HG02981 (cell line): Measurements from ENCODE around the gene TEC.
"Not testable (repeated sequence)": the region's sequence is repeated elsewhere in the genome, so short reads cannot be mapped to it uniquely, and the experiment has no call there.

Experiments
- ATAC-seq: cut with Tn5 transposase; IDR thresholded peaks from one replicate; pipeline ENCODE4 v1.9.1; 2021; ENCODE audit warnings: mild to moderate bottlenecking, moderate library complexity; ENCODE audit not compliant: unreplicated experiment

The TEC gene

GRCh38 chr4:48268956-48269860 is at the start of gene TEC:
Gene TEC (minus strand): TSS chr4:48269838. CDS start chr4:48228614, 41,224 bp downstream.
- peak; percentile 17 for ATAC-seq

- ATAC-seq: peak; percentile 87
Observed at GRCh38 chr4:48315728-48316630, 46.3 kb upstream of the TEC start.

GRCh38 chr4:48314746-48315145 is 45.1 kb upstream of the TEC start:
- not testable (repeated sequence) for ATAC-seq

GRCh38 chr4:48311896-48312295 is 42.3 kb upstream of the TEC start:
- no peak for ATAC-seq

GRCh38 chr4:48308901-48309300 is 39.3 kb upstream of the TEC start:
- ATAC-seq: no peak

GRCh38 chr4:48307528-48307927 is 37.9 kb upstream of the TEC start:
- ATAC-seq: peak; percentile 75

- ATAC-seq: no peak
Observed at GRCh38 chr4:48305508-48305907, 35.9 kb upstream of the TEC start.

- ATAC-seq: no peak
Observed at GRCh38 chr4:48300004-48300403, 30.4 kb upstream of the TEC start.

GRCh38 chr4:48299560-48299959 is 29.9 kb upstream of the TEC start:
- ATAC-seq: no peak

- ATAC-seq: no peak
Observed at GRCh38 chr4:48297256-48297846, 27.7 kb upstream of the TEC start.

GRCh38 chr4:48296365-48296764 is 26.7 kb upstream of the TEC start:
- peak; percentile 69 for ATAC-seq

- ATAC-seq: no peak
Observed at GRCh38 chr4:48295116-48295515, 25.5 kb upstream of the TEC start.

GRCh38 chr4:48292218-48292790 is 22.7 kb upstream of the TEC start:
- ATAC-seq: not testable (repeated sequence)

GRCh38 chr4:48290146-48290772 is 20.6 kb upstream of the TEC start:
- ATAC-seq: no peak

GRCh38 chr4:48286060-48286459 is 16.4 kb upstream of the TEC start:
- ATAC-seq: not testable (repeated sequence)

- not testable (repeated sequence) for ATAC-seq
Observed at GRCh38 chr4:48285640-48286039, 16.0 kb upstream of the TEC start.

- ATAC-seq: no peak
Observed at GRCh38 chr4:48275686-48276085, 6.0 kb upstream of the TEC start.

- peak; percentile 42 for ATAC-seq
Observed at GRCh38 chr4:48275247-48275646, 5.6 kb upstream of the TEC start.

GRCh38 chr4:48271626-48272025 is 2.0 kb upstream of the TEC start:
- no peak for ATAC-seq

GRCh38 chr4:48270951-48271473 is 1.4 kb upstream of the TEC start:
- ATAC-seq: no peak
